NCI-H748 (cell line): ENCODE measurements around the gene OXCT1.
"Not testable (repeated sequence)": the region's sequence is repeated elsewhere in the genome, so short reads cannot be mapped to it uniquely, and the experiment has no call there.

Experiments
- DNase-seq: peaks from one replicate; lab custom pipeline; 2025; ENCODE audit not compliant: unreplicated experiment; lab: John Stamatoyannopoulos, UW

Gene OXCT1

GRCh38 chr5:41728281-41728680, 141.9 kb downstream of the OXCT1 start:
- DNase-seq = no peak

- peak; percentile 34 for DNase-seq
These were observed 147.8 kb downstream of the OXCT1 start for GRCh38 chr5:41722359-41722950.

GRCh38 chr5:41721516-41721915, 148.7 kb downstream of the OXCT1 start:
- DNase-seq = no peak

- no peak for DNase-seq
These were observed 153.8 kb downstream of the OXCT1 start for GRCh38 chr5:41716382-41716781.

GRCh38 chr5:41714446-41714845, 155.8 kb downstream of the OXCT1 start:
- not testable (repeated sequence) for DNase-seq

GRCh38 chr5:41708604-41708940, 161.7 kb downstream of the OXCT1 start:
- peak; percentile 54 for DNase-seq

GRCh38 chr5:41707853-41708603, 162.2 kb downstream of the OXCT1 start:
- peak; percentile 86 for DNase-seq

- peak; percentile 53 for DNase-seq
These were observed 174.2 kb downstream of the OXCT1 start for GRCh38 chr5:41695920-41696582.

- no peak for DNase-seq
These were observed 183.5 kb downstream of the OXCT1 start for GRCh38 chr5:41686767-41687166.

- no peak for DNase-seq
These were observed 184.0 kb downstream of the OXCT1 start for GRCh38 chr5:41686191-41686590.

- no peak for DNase-seq
These were observed 187.0 kb downstream of the OXCT1 start for GRCh38 chr5:41683181-41683580.

GRCh38 chr5:41682641-41683040, 187.6 kb downstream of the OXCT1 start:
- DNase-seq = no peak

GRCh38 chr5:41681840-41682239, 188.4 kb downstream of the OXCT1 start:
- DNase-seq = no peak
